ENCODE measurements around the gene SLC22A12.

The SLC22A12 gene

GRCh38 chr11:64577202-64577601 is 13.8 kb upstream of the SLC22A12 start:
- no peak overlapping the region for H3K4me2 ChIP-seq (ENCODE audit: low read depth, low read length)
- TF ChIP-seq CTCF (IDR thresholded peaks at IDR 0.05; ENCODE audit: low read length) (no peak), EZH2phosphoT487 (IDR thresholded peaks at IDR 0.05; ENCODE audit: low read length) (no peak), EZH2 (optimal IDR thresholded peaks at IDR 0.05; ENCODE audit: low read depth, low read length) (no peak)
- DNase-seq: no peak

DNA sequence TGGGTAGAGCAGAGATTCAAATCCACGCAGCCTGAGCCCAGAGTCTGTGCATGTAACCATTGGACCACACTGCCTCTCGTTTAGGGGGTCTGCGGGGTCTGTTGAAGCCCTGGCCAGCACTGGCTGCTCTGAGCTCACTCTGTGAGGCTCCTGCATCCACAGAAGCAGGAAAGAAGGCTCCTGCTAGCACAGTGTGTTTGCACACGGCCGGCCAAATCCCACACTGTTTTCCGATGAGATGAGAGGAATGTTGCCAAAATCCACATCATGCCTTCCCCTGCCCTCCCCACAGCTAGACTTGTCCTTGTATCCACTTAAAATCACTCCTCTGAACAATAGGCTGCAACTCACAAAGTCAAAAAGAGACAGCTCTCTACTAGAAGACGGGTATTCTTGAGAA is 10.6 kb upstream of the SLC22A12 start:
- Histone ChIP-seq H3K9me3 (replicated peaks; ENCODE audit: insufficient read depth, low read length) (no peaks in the 10 kb centered on the region), H4K20me1 (ENCODE audit: insufficient read depth, low read length) (no peaks in the 10 kb centered on the region), H3K4me2 (ENCODE audit: low read depth, low read length) (no peak overlapping the region), H3K27ac (ENCODE audit: low read length) (no peak overlapping the region), H3K9me2 (replicated peaks; ENCODE audit: insufficient read depth, low read length) (no peaks in the 10 kb centered on the region), H2AFZ (ENCODE audit: low read length) (no peak overlapping the region), H3K27me3 (replicated peaks; ENCODE audit: insufficient read depth, low read length) (peaks cover 99% of the 10 kb centered on the region), H3K9ac (ENCODE audit: low read length) (no peak overlapping the region), H3K4me3 (ENCODE audit: low read length) (no peak overlapping the region), H3K79me2 (ENCODE audit: low read length) (no peaks in the 10 kb centered on the region), H3F3A (ENCODE audit: insufficient read depth, low read length) (no peaks in the 10 kb centered on the region), H3K4me1 (ENCODE audit: low read length) (no peaks in the 10 kb centered on the region), H3K36me3 (replicated peaks; ENCODE audit: insufficient read depth, low read length) (no peaks in the 10 kb centered on the region)
- TF ChIP-seq CTCF (IDR thresholded peaks at IDR 0.05; ENCODE audit: low read length) (no peak), EZH2 (optimal IDR thresholded peaks at IDR 0.05; ENCODE audit: low read depth, low read length) (no peak), EZH2phosphoT487 (IDR thresholded peaks at IDR 0.05; ENCODE audit: low read length) (no peak)
- DNase-seq: no peak

More at GRCh38 chr11:64577202-64577601, 13.8 kb upstream of the SLC22A12 start:
- no peaks in the 10 kb centered on the region for H3K4me1 ChIP-seq (ENCODE audit: low read length)
- no peaks in the 10 kb centered on the region for H3F3A ChIP-seq (ENCODE audit: insufficient read depth, low read length)
- no peak overlapping the region for H3K27ac ChIP-seq (ENCODE audit: low read length)
- H3K36me3 ChIP-seq (replicated peaks; ENCODE audit: insufficient read depth, low read length): no peaks in the 10 kb centered on the region
- H3K9me3 ChIP-seq (replicated peaks; ENCODE audit: insufficient read depth, low read length): no peaks in the 10 kb centered on the region
- no peak overlapping the region for H2AFZ ChIP-seq (ENCODE audit: low read length)
- no peaks in the 10 kb centered on the region for H4K20me1 ChIP-seq (ENCODE audit: insufficient read depth, low read length)
- peaks cover 99% of the 10 kb centered on the region for H3K27me3 ChIP-seq (replicated peaks; ENCODE audit: insufficient read depth, low read length)
- no peaks in the 10 kb centered on the region for H3K9me2 ChIP-seq (replicated peaks; ENCODE audit: insufficient read depth, low read length)
- no peak overlapping the region for H3K9ac ChIP-seq (ENCODE audit: low read length)
- no peaks in the 10 kb centered on the region for H3K79me2 ChIP-seq (ENCODE audit: low read length)
- H3K4me3 ChIP-seq (ENCODE audit: low read length): no peak overlapping the region

DNA sequence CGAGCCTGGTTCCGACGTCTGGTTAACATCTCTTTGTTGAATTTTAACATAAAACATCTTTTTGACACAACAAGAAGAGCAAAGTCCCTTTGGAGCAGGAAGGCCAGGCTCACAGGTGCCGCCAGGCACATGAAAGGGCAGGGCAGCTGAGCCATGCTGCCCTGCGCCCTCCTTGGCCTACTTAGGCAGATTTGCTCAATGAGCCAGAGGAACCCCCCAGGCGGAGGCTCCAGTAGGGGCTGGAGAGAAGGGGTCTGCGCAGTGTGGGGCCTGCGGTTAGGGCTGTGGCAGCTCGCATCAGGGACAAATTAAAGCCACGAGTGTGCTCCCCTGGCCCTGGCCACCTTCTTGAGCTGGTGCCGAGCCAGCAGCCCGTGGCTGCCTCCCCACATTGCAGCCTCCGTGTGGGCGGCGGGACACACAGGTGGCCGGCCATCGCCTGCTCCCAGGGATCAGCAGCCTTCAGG is 9.9 kb upstream of the SLC22A12 start:
- H3K4me1 ChIP-seq (ENCODE audit: low read length): no peaks in the 10 kb centered on the region
- no peak for DNase-seq
- H3K9me3 ChIP-seq (replicated peaks; ENCODE audit: insufficient read depth, low read length): no peaks in the 10 kb centered on the region
- no peaks in the 10 kb centered on the region for H3K9me2 ChIP-seq (replicated peaks; ENCODE audit: insufficient read depth, low read length)
- H2AFZ ChIP-seq (ENCODE audit: low read length): no peak overlapping the region
- H3K27me3 ChIP-seq (replicated peaks; ENCODE audit: insufficient read depth, low read length): peaks cover 97% of the 10 kb centered on the region
- TF ChIP-seq EZH2phosphoT487 (IDR thresholded peaks at IDR 0.05; ENCODE audit: low read length): no peak
- TF ChIP-seq EZH2 (optimal IDR thresholded peaks at IDR 0.05; ENCODE audit: low read depth, low read length): no peak
- no peak for TF ChIP-seq CTCF (IDR thresholded peaks at IDR 0.05; ENCODE audit: low read length)
- no peaks in the 10 kb centered on the region for H4K20me1 ChIP-seq (ENCODE audit: insufficient read depth, low read length)
- no peak overlapping the region for H3K27ac ChIP-seq (ENCODE audit: low read length)
- H3K9ac ChIP-seq (ENCODE audit: low read length): no peak overlapping the region
- no peak overlapping the region for H3K4me2 ChIP-seq (ENCODE audit: low read depth, low read length)
- H3K36me3 ChIP-seq (replicated peaks; ENCODE audit: insufficient read depth, low read length): no peaks in the 10 kb centered on the region
- H3F3A ChIP-seq (ENCODE audit: insufficient read depth, low read length): no peaks in the 10 kb centered on the region
- H3K4me3 ChIP-seq (ENCODE audit: low read length): no peak overlapping the region
- H3K79me2 ChIP-seq (ENCODE audit: low read length): no peaks in the 10 kb centered on the region

All from MM.1S (cell line).